DND-41 (cell line): ENCODE data around the gene STOX1.
"Not testable (repeated sequence)": the region's sequence is repeated elsewhere in the genome, so short reads cannot be mapped to it uniquely, and the experiment has no call there.

ENCODE experiments used
- CTCF ChIP-seq: IDR thresholded peaks from 2 replicates; pipeline ENCODE4 v1.5.1; 2012; ENCODE audit warnings: borderline replicate concordance, low read length, moderate library complexity, mild to moderate bottlenecking; ENCODE audit not compliant: poor library complexity, severe bottlenecking; ENCODE audit errors: extremely low read depth
- EZH2 ChIP-seq: IDR thresholded peaks from 3 replicates; pipeline ENCODE4 v1.6.1; 2012; ENCODE audit warnings: borderline replicate concordance, low read depth, mild to moderate bottlenecking, moderate library complexity, low read length, inconsistent platforms; ENCODE audit not compliant: severe bottlenecking

- not testable (repeated sequence) for TF ChIP-seq CTCF, EZH2
Observed at GRCh38 chr10:68929888-68930287, 102.6 kb downstream of the STOX1 start.
